GM19023 (cell line): Measurements from ENCODE around the gene PHLDB3.

Experiments
- ATAC-seq: cut with Tn5 transposase; IDR thresholded peaks from one replicate; pipeline ENCODE4 v1.9.1; 2021; ENCODE audit warnings: mild to moderate bottlenecking, moderate library complexity; ENCODE audit not compliant: unreplicated experiment

PHLDB3 gene

GRCh38 chr19:43471091-43471490 lies 33.5 kb downstream of the PHLDB3 start:
- ATAC-seq, result no peak

GRCh38 chr19:43470288-43470687 lies 34.3 kb downstream of the PHLDB3 start:
- ATAC-seq, result no peak

GRCh38 chr19:43469160-43469480 lies 35.4 kb downstream of the PHLDB3 start:
- ATAC-seq, result no peak

- no peak for ATAC-seq
Measured at GRCh38 chr19:43468354-43469159, 36.0 kb downstream of the PHLDB3 start.

- no peak for ATAC-seq
Measured at GRCh38 chr19:43467730-43468129, 36.8 kb downstream of the PHLDB3 start.

- ATAC-seq, result no peak
Measured at GRCh38 chr19:43467276-43467675, 37.3 kb downstream of the PHLDB3 start.

- no peak for ATAC-seq
Measured at GRCh38 chr19:43466793-43467192, 37.8 kb downstream of the PHLDB3 start.

- ATAC-seq, result no peak
Measured at GRCh38 chr19:43465468-43466120, 39.0 kb downstream of the PHLDB3 start, which contains the start of gene LYPD3. Gene LYPD3, minus strand, starts transcription at chr19:43465608. Its CDS starts 37 bp downstream, at chr19:43465571.

- peak; percentile 38 for ATAC-seq
Measured at GRCh38 chr19:43464134-43464775, 40.3 kb downstream of the PHLDB3 start.

GRCh38 chr19:43463381-43464133 lies 41.0 kb downstream of the PHLDB3 start:
- ATAC-seq, result peak; percentile 84

- ATAC-seq, result no peak
Measured at GRCh38 chr19:43462785-43463380, 41.7 kb downstream of the PHLDB3 start.

- no peak for ATAC-seq
Measured at GRCh38 chr19:43462383-43462782, 42.2 kb downstream of the PHLDB3 start.

- ATAC-seq, result no peak
Measured at GRCh38 chr19:43461303-43461702, 43.2 kb downstream of the PHLDB3 start.

- ATAC-seq, result no peak
Measured at GRCh38 chr19:43460362-43461016, 44.1 kb downstream of the PHLDB3 start.

- no peak for ATAC-seq
Measured at GRCh38 chr19:43457809-43458208, 46.7 kb downstream of the PHLDB3 start.

- no peak for ATAC-seq
Measured at GRCh38 chr19:43455321-43456113, 49.0 kb downstream of the PHLDB3 start.

GRCh38 chr19:43454031-43454430 lies 50.5 kb downstream of the PHLDB3 start:
- no peak for ATAC-seq

- no peak for ATAC-seq
Measured at GRCh38 chr19:43452582-43452981, 52.0 kb downstream of the PHLDB3 start.

GRCh38 chr19:43450545-43450997 lies 54.0 kb downstream of the PHLDB3 start:
- no peak for ATAC-seq
